OCI-LY3 (cell line): ENCODE measurements around the gene MYL6.

Experiments
- CTCF ChIP-seq: fragments of 200-600, 300-600 bp; sonication (generic); IDR thresholded peaks from 2 replicates; pipeline ENCODE4 v1.5.1; 2014; ENCODE audit warnings: antibody characterized with exemption, low read length, low read depth
- EZH2phosphoT487 ChIP-seq: fragments of 200-600 bp; shearing (Covaris generic); IDR thresholded peaks from 2 replicates; pipeline ENCODE4 v1.6.1; 2018; ENCODE audit warnings: antibody characterized with exemption, mixed run types, low read depth

GRCh38 chr12:56159482-56160192 lies 1.5 kb downstream of the MYL6 start:
- TF ChIP-seq CTCF, result no peak
- TF ChIP-seq EZH2phosphoT487, result no peak
